ENCODE results near the gene LCMT1.

Gene LCMT1

GRCh38 chr16:25192096-25192495, 80.6 kb downstream of the LCMT1 start:
- DNase-seq (ENCODE audit: low read depth in 2 of 2, low spot score in 1 of 2): no peak

- no peak for DNase-seq (ENCODE audit: low read depth in 2 of 2, low spot score in 1 of 2)
Observed at GRCh38 chr16:25194273-25194878, 82.8 kb downstream of the LCMT1 start.

- DNase-seq (ENCODE audit: low read depth in 2 of 2, low spot score in 1 of 2): no peak
Observed at GRCh38 chr16:25198021-25198420, 86.5 kb downstream of the LCMT1 start.

- no peak for DNase-seq (ENCODE audit: low read depth in 2 of 2, low spot score in 1 of 2)
Observed at GRCh38 chr16:25199457-25199856, 87.9 kb downstream of the LCMT1 start.

GRCh38 chr16:25210758-25211157, 99.2 kb downstream of the LCMT1 start:
- DNase-seq (ENCODE audit: low read depth in 2 of 2, low spot score in 1 of 2): no peak

- no peak for DNase-seq (ENCODE audit: low read depth in 2 of 2, low spot score in 1 of 2)
Observed at GRCh38 chr16:25212636-25213035, 101.1 kb downstream of the LCMT1 start.

- no peak for DNase-seq (ENCODE audit: low read depth in 2 of 2, low spot score in 1 of 2)
Observed at GRCh38 chr16:25213709-25214397, 102.3 kb downstream of the LCMT1 start.

GRCh38 chr16:25217112-25217511, 105.6 kb downstream of the LCMT1 start:
- no peak for DNase-seq (ENCODE audit: low read depth in 2 of 2, low spot score in 1 of 2)

GRCh38 chr16:25217921-25218320, 106.4 kb downstream of the LCMT1 start:
- DNase-seq (ENCODE audit: low read depth in 2 of 2, low spot score in 1 of 2): no peak

- no peak for DNase-seq (ENCODE audit: low read depth in 2 of 2, low spot score in 1 of 2)
Observed at GRCh38 chr16:25219070-25219737, 107.7 kb downstream of the LCMT1 start.

- DNase-seq (ENCODE audit: low read depth in 2 of 2, low spot score in 1 of 2): no peak
Observed at GRCh38 chr16:25222959-25223358, 111.4 kb downstream of the LCMT1 start.

GRCh38 chr16:25223964-25224363, 112.4 kb downstream of the LCMT1 start:
- DNase-seq (ENCODE audit: low read depth in 2 of 2, low spot score in 1 of 2): no peak

- no peak for DNase-seq (ENCODE audit: low read depth in 2 of 2, low spot score in 1 of 2)
Observed at GRCh38 chr16:25224731-25225319, 113.3 kb downstream of the LCMT1 start.

Measured in stimulated activated CD8-positive, alpha-beta memory T cell treated with anti-CD3 and anti-CD28 coated beads, Interleukin-4, amount 100 ng/mL, for 4 hours (primary cell).